Measurements from ENCODE around the gene TMEM171. TPM values are rescaled to one million over a fixed set of nuclear protein-coding genes. Genes with fewer than 3 reads are reported as not detected.

TMEM171 gene
- total RNA-seq, 1 donor from 2014 or later = 31.8 TPM

DNA sequence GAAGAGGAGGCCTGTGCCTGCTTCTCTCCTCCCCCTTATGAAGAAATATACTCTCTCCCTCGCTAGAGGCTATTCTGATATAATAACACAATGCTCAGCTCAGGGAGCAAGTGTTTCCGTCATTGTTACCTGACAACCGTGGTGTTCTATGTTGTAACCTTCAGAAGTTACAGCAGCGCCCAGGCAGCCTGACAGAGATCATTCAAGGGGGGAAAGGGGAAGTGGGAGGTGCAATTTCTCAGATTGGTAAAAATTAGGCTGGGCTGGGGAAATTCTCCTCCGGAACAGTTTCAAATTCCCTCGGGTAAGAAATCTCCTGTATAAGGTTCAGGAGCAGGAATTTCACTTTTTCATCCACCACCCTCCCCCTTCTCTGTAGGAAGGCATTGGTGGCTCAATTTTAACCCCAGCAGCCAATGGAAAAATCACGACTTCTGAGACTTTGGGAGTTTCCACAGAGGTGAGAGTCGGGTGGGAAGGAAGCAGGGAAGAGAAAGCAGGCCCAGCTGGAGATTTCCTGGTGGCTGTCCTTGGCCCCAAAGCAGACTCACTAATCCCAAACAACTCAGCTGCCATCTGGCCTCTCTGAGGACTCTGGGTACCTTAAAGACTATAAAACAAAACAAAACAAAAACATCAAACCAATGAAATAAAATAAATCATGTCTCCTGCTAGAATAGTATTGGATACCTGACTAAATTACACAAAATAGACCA, 53.9 kb downstream of the TMEM171 start:
- H3K4me1 Mint-ChIP-seq (ENCODE audit: unreplicated experiment) = peaks cover 27% of the 10 kb centered on the region
- H3K9me3 Mint-ChIP-seq (ENCODE audit: unreplicated experiment) = peaks cover 6% of the 10 kb centered on the region
- DNase-seq (ENCODE audit: extremely low spot score, unreplicated experiment) = no peak
- H3K4me3 Mint-ChIP-seq (ENCODE audit: unreplicated experiment) = no peak overlapping the region
- TF ChIP-seq, protein P1, sequence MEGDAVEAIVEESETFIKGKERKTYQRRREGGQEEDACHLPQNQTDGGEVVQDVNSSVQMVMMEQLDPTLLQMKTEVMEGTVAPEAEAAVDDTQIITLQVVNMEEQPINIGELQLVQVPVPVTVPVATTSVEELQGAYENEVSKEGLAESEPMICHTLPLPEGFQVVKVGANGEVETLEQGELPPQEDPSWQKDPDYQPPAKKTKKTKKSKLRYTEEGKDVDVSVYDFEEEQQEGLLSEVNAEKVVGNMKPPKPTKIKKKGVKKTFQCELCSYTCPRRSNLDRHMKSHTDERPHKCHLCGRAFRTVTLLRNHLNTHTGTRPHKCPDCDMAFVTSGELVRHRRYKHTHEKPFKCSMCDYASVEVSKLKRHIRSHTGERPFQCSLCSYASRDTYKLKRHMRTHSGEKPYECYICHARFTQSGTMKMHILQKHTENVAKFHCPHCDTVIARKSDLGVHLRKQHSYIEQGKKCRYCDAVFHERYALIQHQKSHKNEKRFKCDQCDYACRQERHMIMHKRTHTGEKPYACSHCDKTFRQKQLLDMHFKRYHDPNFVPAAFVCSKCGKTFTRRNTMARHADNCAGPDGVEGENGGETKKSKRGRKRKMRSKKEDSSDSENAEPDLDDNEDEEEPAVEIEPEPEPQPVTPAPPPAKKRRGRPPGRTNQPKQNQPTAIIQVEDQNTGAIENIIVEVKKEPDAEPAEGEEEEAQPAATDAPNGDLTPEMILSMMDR (IDR thresholded peaks at IDR 0.05) = no peak
- peaks cover 4% of the 10 kb centered on the region for H3K36me3 Mint-ChIP-seq (ENCODE audit: unreplicated experiment)
- H3K27ac Mint-ChIP-seq (ENCODE audit: unreplicated experiment) = no peak overlapping the region
- H3K27me3 Mint-ChIP-seq (ENCODE audit: unreplicated experiment) = peaks cover 5% of the 10 kb centered on the region

DNA sequence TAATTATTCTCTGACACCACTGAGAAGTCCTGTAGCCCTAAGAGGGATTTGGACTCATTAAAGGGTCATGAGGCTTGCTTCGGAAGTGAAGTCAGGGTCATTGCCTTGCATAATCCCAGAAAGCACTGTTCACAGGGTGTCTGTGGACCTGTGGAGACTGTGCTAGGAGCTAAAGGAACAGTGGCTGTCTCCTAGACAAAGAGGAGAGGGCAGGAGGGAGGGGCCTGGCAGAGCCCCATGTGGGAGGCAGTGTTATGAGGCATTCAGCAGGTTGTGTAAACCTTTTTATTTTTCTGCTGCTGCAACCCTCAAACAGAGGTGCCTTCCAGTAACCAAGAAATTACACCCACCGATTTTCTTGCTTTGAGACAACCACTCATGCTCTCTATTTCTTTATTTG, 55.9 kb downstream of the TMEM171 start:
- H3K4me3 Mint-ChIP-seq (ENCODE audit: unreplicated experiment) = no peak overlapping the region
- no peaks in the 10 kb centered on the region for H3K9me3 Mint-ChIP-seq (ENCODE audit: unreplicated experiment)
- H3K27ac Mint-ChIP-seq (ENCODE audit: unreplicated experiment) = no peak overlapping the region
- TF ChIP-seq, protein P1 (IDR thresholded peaks at IDR 0.05) = no peak
- H3K4me1 Mint-ChIP-seq (ENCODE audit: unreplicated experiment) = peaks cover 33% of the 10 kb centered on the region
- H3K36me3 Mint-ChIP-seq (ENCODE audit: unreplicated experiment) = peaks cover 4% of the 10 kb centered on the region
- H3K27me3 Mint-ChIP-seq (ENCODE audit: unreplicated experiment) = peaks cover 14% of the 10 kb centered on the region
- no peak for DNase-seq (ENCODE audit: extremely low spot score, unreplicated experiment)

DNA sequence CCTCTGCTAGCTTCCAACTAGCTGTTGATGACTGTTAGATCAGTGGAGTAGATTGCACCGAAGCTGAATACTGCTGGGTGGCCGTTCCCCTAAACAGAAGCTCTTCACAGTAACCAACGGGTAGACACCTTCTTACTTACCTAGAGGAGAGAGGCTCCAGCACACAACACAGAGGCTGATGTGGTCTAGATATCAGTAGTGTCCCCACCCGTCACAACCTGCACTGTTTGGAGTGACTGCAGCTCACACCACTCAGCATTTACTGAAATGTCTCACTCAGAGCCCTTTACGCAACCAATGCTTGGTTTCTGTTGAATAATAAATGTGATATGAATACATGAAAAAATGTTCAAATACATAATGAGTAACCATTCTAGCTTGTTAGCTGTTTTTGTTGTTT, 57.9 kb downstream of the TMEM171 start:
- DNase-seq (ENCODE audit: extremely low spot score, unreplicated experiment) = no peak
- H3K27ac Mint-ChIP-seq (ENCODE audit: unreplicated experiment) = no peak overlapping the region
- no peaks in the 10 kb centered on the region for H3K36me3 Mint-ChIP-seq (ENCODE audit: unreplicated experiment)
- TF ChIP-seq, protein P1 (IDR thresholded peaks at IDR 0.05) = no peak
- H3K4me1 Mint-ChIP-seq (ENCODE audit: unreplicated experiment) = peaks cover 29% of the 10 kb centered on the region
- no peak overlapping the region for H3K4me3 Mint-ChIP-seq (ENCODE audit: unreplicated experiment)
- no peaks in the 10 kb centered on the region for H3K9me3 Mint-ChIP-seq (ENCODE audit: unreplicated experiment)
- H3K27me3 Mint-ChIP-seq (ENCODE audit: unreplicated experiment) = peaks cover 26% of the 10 kb centered on the region

DNA sequence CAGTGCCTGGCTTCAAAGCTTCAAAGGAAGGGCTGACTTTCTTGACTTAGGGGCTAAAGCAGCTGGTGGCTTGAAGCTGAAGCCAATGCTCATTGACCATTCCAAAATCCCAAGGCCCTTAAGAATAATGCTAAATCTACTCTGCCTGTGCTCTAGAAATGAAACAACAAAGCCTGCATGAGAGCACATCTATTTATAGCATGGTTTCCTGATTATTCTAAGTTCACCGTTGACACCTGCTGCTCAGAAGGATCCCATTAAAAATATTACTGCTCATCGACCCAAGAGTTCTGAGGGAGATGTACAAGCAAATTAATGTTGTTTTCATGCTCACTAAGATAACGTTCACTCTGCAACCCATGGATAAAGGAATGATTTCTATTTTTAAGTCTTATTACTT, 59.4 kb downstream of the TMEM171 start:
- H3K9me3 Mint-ChIP-seq (ENCODE audit: unreplicated experiment) = peaks cover 4% of the 10 kb centered on the region

DNA sequence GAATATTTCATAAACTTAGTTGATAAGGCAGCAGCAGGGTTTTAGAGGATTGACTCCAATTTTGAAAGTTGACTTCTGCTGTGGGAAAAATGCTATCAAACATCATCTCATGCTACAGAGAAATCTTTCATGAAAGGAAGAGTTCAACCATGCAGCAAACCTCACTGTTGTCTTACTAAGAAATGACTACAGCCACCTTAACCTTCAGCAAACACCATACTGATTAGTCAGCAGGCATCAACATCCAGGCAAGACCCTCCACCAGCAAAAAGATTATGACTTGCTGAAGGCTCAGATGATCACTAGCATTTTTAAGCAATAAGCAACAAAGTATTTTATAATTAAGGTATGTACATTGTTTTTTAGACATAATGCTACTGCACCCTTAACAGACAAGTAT, 60.2 kb downstream of the TMEM171 start:
- Mint-ChIP-seq H3K27me3 (ENCODE audit: unreplicated experiment) (peaks cover 28% of the 10 kb centered on the region), H3K27ac (ENCODE audit: unreplicated experiment) (no peak overlapping the region), H3K9me3 (ENCODE audit: unreplicated experiment) (peaks cover 4% of the 10 kb centered on the region), H3K4me3 (ENCODE audit: unreplicated experiment) (no peak overlapping the region), H3K36me3 (ENCODE audit: unreplicated experiment) (peaks cover 3% of the 10 kb centered on the region), H3K4me1 (ENCODE audit: unreplicated experiment) (peaks cover 15% of the 10 kb centered on the region)
- TF ChIP-seq, protein P1 (IDR thresholded peaks at IDR 0.05) = no peak
- DNase-seq (ENCODE audit: extremely low spot score, unreplicated experiment) = no peak

More for the DNA sequence above, 59.4 kb downstream of the TMEM171 start:
- Mint-ChIP-seq H3K4me1 (ENCODE audit: unreplicated experiment) (peaks cover 19% of the 10 kb centered on the region), H3K27me3 (ENCODE audit: unreplicated experiment) (peaks cover 28% of the 10 kb centered on the region), H3K27ac (ENCODE audit: unreplicated experiment) (no peak overlapping the region), H3K36me3 (ENCODE audit: unreplicated experiment) (peaks cover 3% of the 10 kb centered on the region), H3K4me3 (ENCODE audit: unreplicated experiment) (no peak overlapping the region)
- TF ChIP-seq, protein P1 (IDR thresholded peaks at IDR 0.05) = no peak
- DNase-seq (ENCODE audit: extremely low spot score, unreplicated experiment) = no peak

Other genes starting within 250 kb of the TMEM171 start
- gene FCHO2, start 164.5 kb upstream of the TMEM171 start, total RNA-seq = 41.5 and 48.0 TPM in 2 replicates
- gene TMEM174, start 52.6 kb downstream of the TMEM171 start, total RNA-seq = not detected in 2 replicates

Measured in osteocyte (in vitro differentiated cells).